ENCODE results near the gene EIF4E2.

Gene EIF4E2

GRCh38 chr2:232603283-232603682 lies 52.8 kb downstream of the EIF4E2 start:
- no peak for DNase-seq

GRCh38 chr2:232604535-232604934 lies 54.0 kb downstream of the EIF4E2 start:
- DNase-seq, result no peak

DNA sequence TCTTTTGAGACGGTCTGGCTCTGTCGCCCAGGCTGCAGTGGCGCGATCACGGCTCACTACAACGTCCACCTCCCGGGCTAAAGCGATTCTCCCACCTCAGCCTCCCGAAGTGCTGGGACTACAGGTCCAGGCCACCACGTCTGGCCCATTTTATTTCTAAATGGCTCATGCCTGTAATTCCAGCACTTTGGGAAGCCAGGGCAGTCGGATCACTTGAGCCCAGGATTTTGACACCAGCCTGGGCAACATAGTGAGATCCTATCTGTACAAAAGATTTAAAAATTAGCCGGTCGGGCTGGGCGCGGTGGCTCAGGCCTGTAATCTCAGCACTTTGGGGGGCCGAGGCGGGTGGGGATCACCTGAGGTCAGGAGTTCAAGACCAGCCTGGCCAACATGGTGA lies 56.5 kb downstream of the EIF4E2 start:
- DNase-seq, result no peak

DNA sequence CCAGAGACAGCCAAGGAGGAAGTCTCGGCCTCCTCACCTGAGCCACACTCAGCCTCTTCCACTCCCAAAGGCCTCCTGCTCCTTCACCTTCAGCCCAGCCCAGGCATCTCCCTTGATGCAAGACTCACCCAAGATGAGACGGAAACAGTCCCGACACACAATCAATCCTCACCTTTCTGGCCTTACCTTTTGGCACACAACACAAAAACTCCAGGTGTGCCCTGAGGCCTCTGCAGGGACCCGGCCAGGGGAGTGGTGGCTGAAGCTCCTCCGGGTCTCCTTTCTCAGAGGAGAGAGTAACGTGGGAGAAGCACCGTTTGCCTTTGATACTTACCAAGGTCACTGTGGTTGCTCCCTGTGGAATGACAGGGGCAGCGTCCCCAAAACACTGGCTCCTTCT lies 59.1 kb downstream of the EIF4E2 start:
- DNase-seq, result no peak

DNA sequence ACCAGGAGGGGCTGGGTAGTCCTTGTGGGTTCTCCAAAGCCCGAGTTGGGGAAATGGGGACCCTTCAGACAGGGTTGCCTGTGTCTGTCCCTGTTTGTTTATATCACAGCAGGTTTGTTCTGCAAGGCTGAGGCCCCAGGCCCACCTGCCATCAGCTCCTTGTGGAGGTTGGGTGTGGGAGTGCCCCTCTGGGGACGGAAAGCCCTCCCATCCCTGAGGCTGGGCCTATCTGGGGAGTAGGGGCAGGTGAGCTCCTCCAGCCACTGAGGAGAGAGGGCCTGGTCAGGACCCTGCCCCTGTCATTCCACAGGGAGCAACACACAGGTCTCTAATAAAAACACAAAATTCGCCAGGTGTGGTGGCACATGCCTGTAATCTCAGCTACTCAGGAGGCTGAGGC lies 59.6 kb downstream of the EIF4E2 start:
- DNase-seq, result no peak

GRCh38 chr2:232611061-232611460 lies 60.6 kb downstream of the EIF4E2 start:
- DNase-seq, result no peak

- peak; percentile 83 for DNase-seq
Observed at GRCh38 chr2:232611559-232612218, 61.2 kb downstream of the EIF4E2 start.

DNA sequence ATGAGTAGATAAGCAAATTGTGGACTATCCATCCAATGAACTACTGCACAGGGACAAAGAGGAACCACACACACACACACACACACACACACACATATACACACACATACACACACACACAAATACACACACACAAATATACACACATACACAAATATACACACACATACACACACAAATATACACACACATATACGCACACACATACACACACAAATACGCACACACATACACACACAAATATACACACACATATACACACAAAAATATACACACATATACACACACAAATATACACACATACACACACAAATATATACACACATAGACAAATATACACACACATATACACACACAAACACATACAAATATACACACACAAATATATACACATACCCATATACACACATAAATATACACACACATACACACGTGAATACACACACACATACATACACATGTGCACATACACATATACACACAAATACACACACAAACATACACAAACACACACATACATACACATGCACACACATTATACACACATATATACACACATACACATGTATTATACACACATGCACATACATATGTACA lies 63.1 kb downstream of the EIF4E2 start:
- no peak for DNase-seq

- no peak for DNase-seq
Observed at GRCh38 chr2:232615339-232615738, 64.8 kb downstream of the EIF4E2 start.
